Left ventricle myocardium inferior (tissue), 1 donor: ENCODE measurements around the gene IL22RA2. TPM values are rescaled to one million over a fixed set of nuclear protein-coding genes. Genes with fewer than 3 reads are reported as not detected.

ENCODE experiments used
- DNase-seq: peaks from one replicate; pipeline ENCODE4 v3.0.0-alpha.2; 2020
- H3K27ac ChIP-seq: fragments of 200-600 bp; replicated peaks from 2 replicates; pipeline ENCODE4 v1.8.0; 2021
- H3K27me3 ChIP-seq: fragments of 200-600 bp; 2 replicates; pipeline ENCODE4 v1.8.0; 2021; ENCODE audit warnings: low read depth
- H3K36me3 ChIP-seq: fragments of 200-600 bp; 2 replicates; pipeline ENCODE4 v1.8.0; 2021
- H3K4me1 ChIP-seq: fragments of 200-600 bp; 2 replicates; pipeline ENCODE4 v1.8.0; 2021
- H3K4me3 ChIP-seq: fragments of 200-600 bp; 2 replicates; pipeline ENCODE4 v1.8.0; 2021; ENCODE audit warnings: mild to moderate bottlenecking, moderate library complexity
- H3K9me3 ChIP-seq: fragments of 200-600 bp; replicated peaks from 2 replicates; pipeline ENCODE4 v1.8.0; 2021
- CTCF ChIP-seq: fragments of 200-600 bp; IDR thresholded peaks from 2 replicates; pipeline ENCODE4 v1.8.0; 2021; ENCODE audit warnings: antibody characterized with exemption, mild to moderate bottlenecking, borderline replicate concordance
- intact Hi-C: fragments of 100-400 bp; cut with micrococcal nuclease; formaldehyde crosslinking; loops from one replicate; pipeline ENCODE4 v1.11.0; 2022
- total RNA-seq: library from RNA; stranded (reverse); fragmentation: NEBNext Ultra II Directional; extraction: Animal tissue kit (Norgen Biotek cat#: 25700); gene quantifications from one replicate; pipeline ENCODE4 v1.2.1, GENCODE V29; 2021
- donor health status: DM: no; HTN: yes; CAD: no; lungs with severe emphysema.

The IL22RA2 gene
- total RNA-seq, 1 donor from 2014 or later: not detected

DNA sequence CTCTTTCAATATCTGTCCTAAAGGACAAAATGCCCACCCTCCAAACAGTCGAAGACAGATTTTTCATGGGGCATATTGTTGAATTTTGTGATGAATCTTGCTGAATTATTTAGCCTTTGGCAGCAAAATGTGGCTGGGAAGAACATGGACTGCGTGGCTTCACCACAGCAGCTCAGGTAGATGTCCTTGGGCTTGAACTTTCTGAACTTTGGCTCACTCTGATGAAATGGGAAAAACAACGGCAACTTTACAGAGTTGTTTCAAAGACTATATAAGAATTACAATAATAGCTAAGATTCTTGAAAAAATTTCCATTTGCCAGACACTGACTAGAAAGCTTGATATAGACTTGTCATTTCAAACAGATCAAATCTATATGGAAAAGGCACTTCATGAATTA is 75.9 kb downstream of the IL22RA2 start:
- TF ChIP-seq CTCF: no peak
- Histone ChIP-seq H3K36me3 (no peaks in the 10 kb centered on the region), H3K4me3 (no peak overlapping the region), H3K4me1 (peaks cover 19% of the 10 kb centered on the region), H3K27me3 (no peaks in the 10 kb centered on the region), H3K27ac (no peak overlapping the region), H3K9me3 (no peaks in the 10 kb centered on the region)
- intact Hi-C loops: loop anchor here (10.0 kb wide), 2 partner anchors 97 to 547 kb away; no protein-coding TSS in a partner anchor
- DNase-seq: no peak

DNA sequence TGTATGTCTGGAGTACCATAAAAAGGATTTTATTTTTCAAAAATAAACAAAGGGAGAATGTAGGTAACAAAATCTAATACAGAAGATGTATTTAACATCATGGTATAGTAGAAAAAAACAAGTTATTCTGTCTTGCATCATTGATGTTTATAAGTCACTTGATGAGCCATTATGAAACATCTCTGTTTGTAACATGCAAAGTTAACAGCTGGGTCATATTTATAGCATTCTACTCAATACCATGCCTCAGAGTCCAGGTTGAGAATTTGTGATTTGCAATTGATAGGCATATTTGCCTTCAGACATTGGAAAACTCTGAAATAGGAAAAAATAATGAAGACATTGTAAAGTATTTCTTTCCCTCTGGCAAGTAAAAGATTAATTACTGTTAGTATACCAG is 76.4 kb downstream of the IL22RA2 start:
- intact Hi-C loops: loop anchor here (10.0 kb wide), 2 partner anchors 98 to 548 kb away; no protein-coding TSS in a partner anchor
- no peak overlapping the region for H3K4me3 ChIP-seq
- H3K36me3 ChIP-seq: no peaks in the 10 kb centered on the region
- peaks cover 19% of the 10 kb centered on the region for H3K4me1 ChIP-seq
- H3K27ac ChIP-seq: no peak overlapping the region
- DNase-seq: no peak
- no peak for TF ChIP-seq CTCF
- no peaks in the 10 kb centered on the region for H3K9me3 ChIP-seq
- no peaks in the 10 kb centered on the region for H3K27me3 ChIP-seq

GRCh38 chr6:137095651-137096238 is 77.7 kb downstream of the IL22RA2 start:
- Histone ChIP-seq H3K4me1 (peaks cover 19% of the 10 kb centered on the region), H3K4me3 (no peak overlapping the region), H3K9me3 (no peaks in the 10 kb centered on the region), H3K27ac (no peak overlapping the region), H3K36me3 (no peaks in the 10 kb centered on the region), H3K27me3 (no peaks in the 10 kb centered on the region)
- intact Hi-C loops: loop anchor here (2.0 to 10.0 kb wide), 3 partner anchors 99 to 549 kb away; no protein-coding TSS in a partner anchor
- no peak for TF ChIP-seq CTCF
- DNase-seq: no peak

GRCh38 chr6:137095093-137095492 is 78.4 kb downstream of the IL22RA2 start:
- Histone ChIP-seq H3K4me3 (no peak overlapping the region), H3K9me3 (no peaks in the 10 kb centered on the region), H3K27me3 (no peaks in the 10 kb centered on the region), H3K27ac (no peak overlapping the region), H3K4me1 (peaks cover 19% of the 10 kb centered on the region), H3K36me3 (no peaks in the 10 kb centered on the region)
- no peak for DNase-seq
- intact Hi-C loops: loop anchor here (2.0 to 10.0 kb wide), 3 partner anchors 100 to 550 kb away; no protein-coding TSS in a partner anchor
- no peak for TF ChIP-seq CTCF

GRCh38 chr6:137094411-137095008 is 78.9 kb downstream of the IL22RA2 start:
- Histone ChIP-seq H3K4me1 (peaks cover 19% of the 10 kb centered on the region), H3K4me3 (no peak overlapping the region), H3K9me3 (no peaks in the 10 kb centered on the region), H3K27ac (no peak overlapping the region), H3K27me3 (no peaks in the 10 kb centered on the region), H3K36me3 (no peaks in the 10 kb centered on the region)
- intact Hi-C loops: loop anchor here (2.0 to 10.0 kb wide), 3 partner anchors 100 to 550 kb away; no protein-coding TSS in a partner anchor
- DNase-seq: peak; percentile 22
- TF ChIP-seq CTCF: peak; percentile 86

Other genes with a start within 250 kb of the IL22RA2 start
- gene IL20RA, start 128.7 kb downstream of the IL22RA2 start, total RNA-seq: 10.1 TPM
- 97.6 TPM for gene IFNGR1, start 45.7 kb upstream of the IL22RA2 start, total RNA-seq